GM13976 (cell line): ENCODE results near the gene ADAMTS2.

Experiments
- DNase-seq: peaks from one replicate; pipeline ENCODE4 v3.0.0; 2012; ENCODE audit warnings: low spot score
- in situ Hi-C: fragments of 300-500 bp; cut with MboI; formaldehyde crosslinking; loops from one replicate; pipeline ENCODE4 v1.12.0; 2022; ENCODE audit warnings: low sequenced_read_pairs, mixed read lengths, inconsistent platforms; ENCODE audit not compliant: unreplicated experiment
- TF ChIP-seq, protein P1 (sequence below): IDR thresholded peaks from 2 replicates; pipeline ENCODE4 v1.5.1; 2012; ENCODE audit warnings: borderline replicate concordance, mild to moderate bottlenecking; ENCODE audit not compliant: insufficient read depth; ENCODE audit errors: extremely low read depth, missing control alignments, control extremely low read depth

Gene ADAMTS2

DNA sequence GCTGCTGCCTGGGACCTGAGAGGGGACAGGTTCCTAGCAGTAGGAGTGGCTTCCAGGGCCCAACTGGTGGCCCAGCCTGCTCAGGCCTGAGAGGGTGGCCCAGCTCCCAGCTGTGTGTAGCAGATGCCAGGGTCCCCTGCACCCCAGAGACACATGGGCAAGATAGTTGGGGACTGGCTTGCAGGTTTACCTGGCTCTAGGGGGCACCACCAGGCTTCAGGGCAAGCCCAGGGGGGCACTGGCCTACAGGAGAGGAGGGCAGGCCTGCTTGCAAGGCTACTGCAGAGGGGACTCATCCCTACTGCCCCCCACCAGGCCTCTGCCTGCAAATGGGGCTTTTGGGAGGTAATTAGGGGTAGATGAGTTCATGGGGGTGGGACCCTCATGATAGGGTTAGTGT, 161.8 kb downstream of the ADAMTS2 start:
- no peak for DNase-seq
- TF ChIP-seq, protein P1, sequence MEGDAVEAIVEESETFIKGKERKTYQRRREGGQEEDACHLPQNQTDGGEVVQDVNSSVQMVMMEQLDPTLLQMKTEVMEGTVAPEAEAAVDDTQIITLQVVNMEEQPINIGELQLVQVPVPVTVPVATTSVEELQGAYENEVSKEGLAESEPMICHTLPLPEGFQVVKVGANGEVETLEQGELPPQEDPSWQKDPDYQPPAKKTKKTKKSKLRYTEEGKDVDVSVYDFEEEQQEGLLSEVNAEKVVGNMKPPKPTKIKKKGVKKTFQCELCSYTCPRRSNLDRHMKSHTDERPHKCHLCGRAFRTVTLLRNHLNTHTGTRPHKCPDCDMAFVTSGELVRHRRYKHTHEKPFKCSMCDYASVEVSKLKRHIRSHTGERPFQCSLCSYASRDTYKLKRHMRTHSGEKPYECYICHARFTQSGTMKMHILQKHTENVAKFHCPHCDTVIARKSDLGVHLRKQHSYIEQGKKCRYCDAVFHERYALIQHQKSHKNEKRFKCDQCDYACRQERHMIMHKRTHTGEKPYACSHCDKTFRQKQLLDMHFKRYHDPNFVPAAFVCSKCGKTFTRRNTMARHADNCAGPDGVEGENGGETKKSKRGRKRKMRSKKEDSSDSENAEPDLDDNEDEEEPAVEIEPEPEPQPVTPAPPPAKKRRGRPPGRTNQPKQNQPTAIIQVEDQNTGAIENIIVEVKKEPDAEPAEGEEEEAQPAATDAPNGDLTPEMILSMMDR, result no peak
- in situ Hi-C loops, result no loop called here

DNA sequence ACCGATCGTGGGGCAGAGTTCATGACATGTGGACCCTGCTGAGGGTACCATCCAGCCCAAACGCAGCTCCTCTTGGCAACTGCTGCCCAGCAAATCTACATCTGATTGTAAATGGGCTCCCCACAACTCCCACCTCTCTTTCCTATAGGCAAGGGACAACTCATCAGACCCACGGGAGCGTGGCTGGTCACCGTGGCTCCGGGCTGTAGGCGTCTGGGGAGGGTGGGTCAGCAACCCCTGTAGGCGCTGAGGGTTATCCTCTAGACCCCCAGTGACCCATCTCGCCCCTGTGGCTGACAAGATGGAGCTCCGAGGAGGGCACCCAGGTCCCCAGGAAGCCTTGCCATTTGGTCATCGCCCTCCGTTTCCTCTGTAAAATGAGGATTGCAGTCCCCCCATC, 162.7 kb downstream of the ADAMTS2 start:
- DNase-seq, result no peak
- TF ChIP-seq, protein P1, result no peak
- in situ Hi-C loops, result no loop called here

DNA sequence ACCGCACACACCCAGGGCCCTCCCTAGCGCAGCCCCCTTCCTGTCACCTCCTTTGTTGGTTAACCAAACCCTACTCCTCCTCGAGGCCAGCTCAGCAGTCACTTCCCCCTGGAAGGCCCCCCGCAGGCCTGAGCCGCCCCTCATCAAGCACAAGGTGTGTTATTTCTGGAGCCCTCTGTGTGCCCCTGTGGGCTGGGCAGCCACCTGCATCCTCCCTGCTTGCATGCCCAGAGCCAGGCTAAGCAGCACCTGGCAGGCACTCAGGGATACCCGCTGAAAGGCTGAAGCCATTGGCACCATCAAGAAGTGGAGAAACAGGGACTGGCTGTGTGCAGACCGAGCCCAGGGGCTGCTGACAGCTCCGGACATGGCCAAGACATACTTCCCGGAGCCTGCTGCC, 163.3 kb downstream of the ADAMTS2 start:
- no peak for DNase-seq
- TF ChIP-seq, protein P1, result no peak
- in situ Hi-C loops, result no loop called here

DNA sequence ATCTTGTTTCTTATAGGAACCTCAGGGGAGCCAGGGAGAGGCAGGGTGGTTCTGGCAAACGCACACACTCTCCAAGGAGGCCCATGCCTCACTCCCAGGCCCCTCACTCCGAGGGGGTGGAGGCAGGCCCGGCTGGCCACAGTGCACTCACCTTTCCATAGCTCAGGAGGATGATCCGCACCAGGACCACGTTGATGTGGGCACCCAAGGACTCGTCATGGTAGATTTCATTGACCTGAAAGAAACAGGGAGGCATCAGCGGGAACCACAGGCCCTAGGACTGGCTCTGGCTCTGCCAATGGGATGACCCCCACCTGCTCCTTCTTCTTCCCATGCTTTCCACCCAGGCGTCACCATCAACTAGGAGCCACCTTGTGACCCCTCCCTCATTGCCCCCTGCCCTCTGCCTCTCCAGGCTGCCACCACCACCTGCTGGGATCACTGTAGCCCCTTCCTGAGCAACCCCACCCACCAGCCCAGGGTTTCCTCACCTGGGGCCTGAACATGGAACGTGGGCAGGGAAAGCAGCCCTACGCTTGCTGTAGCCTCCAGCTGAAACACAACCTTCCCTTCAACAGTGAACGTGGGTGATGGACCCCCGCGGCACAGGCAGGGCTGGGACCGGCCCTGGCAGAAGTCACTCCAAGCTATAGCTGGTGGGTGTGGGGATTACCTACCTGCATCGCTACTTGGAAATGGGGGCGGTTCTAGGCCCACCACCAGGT, 164.2 kb downstream of the ADAMTS2 start:
- DNase-seq, result no peak
- in situ Hi-C loops, result no loop called here
- TF ChIP-seq, protein P1, result no peak

DNA sequence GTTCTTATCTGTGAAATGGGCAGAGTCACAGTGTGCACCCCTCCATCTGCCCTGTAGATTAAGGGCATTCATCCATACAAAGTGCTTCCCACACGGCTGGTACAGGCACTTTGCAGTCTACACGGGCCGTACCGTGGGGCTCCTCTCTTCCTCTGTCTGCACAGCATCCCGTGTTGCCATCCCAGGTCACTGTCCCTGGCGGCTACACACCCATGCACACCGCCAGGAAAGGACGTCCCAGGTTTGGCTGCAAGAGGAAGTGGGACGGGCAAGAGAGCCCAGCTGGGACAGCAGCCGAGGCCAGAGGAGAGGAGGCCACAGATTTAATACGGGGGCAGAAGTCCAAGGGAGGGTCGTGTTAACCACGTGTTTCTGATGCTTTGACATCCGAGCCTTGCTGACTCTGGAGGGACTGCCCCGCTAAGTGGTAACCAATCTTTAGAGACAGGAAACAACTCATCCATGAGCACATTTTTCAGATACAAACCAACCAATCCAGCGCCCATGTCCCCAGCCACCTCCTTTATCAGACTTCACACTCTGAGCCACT, 165.1 kb downstream of the ADAMTS2 start:
- no peak for DNase-seq
- in situ Hi-C loops, result no loop called here
- TF ChIP-seq, protein P1, result no peak

DNA sequence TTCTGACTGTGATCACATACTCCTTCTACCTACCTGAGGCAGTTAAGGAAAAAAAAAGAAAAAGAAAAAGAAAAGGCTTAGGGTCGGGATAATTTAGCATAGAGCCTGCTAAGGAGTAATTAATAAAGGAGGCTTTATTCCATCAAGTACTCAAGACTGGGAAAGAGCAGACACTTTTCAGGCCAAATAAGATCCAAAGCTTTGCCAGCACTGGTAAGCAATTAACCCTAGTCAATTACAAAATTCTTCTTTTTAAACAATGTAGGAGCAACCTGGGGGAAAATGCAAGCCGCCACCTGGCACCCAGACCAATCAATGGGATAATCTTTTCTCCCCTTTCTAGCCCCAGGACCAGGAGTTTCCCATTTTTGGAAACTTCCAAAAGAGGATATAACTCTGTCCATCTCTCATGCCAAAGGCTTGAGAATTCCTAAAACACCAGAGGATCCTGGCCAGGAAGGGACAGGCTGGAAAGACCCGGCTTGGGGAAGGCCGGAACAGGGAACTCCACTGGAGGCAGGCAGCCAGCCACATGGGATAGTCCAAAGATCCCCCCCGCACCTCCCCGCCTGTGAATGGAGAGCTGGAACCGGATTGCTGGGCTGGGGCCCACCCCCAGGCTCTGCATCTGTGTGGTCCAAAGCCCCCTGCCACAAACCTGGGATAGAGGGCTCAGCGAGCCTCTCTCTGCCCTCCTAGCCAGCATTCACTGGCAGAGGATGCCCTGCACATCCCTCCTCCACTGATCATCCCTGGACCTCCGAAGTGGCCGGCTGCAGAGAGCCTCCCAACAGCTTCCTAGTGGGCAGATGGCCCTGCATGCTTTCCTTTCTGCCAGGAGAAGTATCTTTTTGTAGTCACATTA, 167.3 kb downstream of the ADAMTS2 start:
- in situ Hi-C loops, result no loop called here
- DNase-seq, result no peak

More for the DNA sequence above, 167.3 kb downstream of the ADAMTS2 start:
- TF ChIP-seq, protein P1, result no peak
